Colon (tissue), 2 donors: Measurements from ENCODE around the gene COL18A1.
"Not testable (repeated sequence)": the region's sequence is repeated elsewhere in the genome, so short reads cannot be mapped to it uniquely, and the experiment has no call there.

ENCODE experiments used
- FAIRE-seq: peaks from 2 replicates; lab custom pipeline; 2012; peaks lifted over from hg19 to GRCh38; lab: Jason Lieb, UNC
- donor health status: control.
- donor health status: control.

Gene COL18A1

GRCh38 chr21:45494851-45495680 lies 90.1 kb downstream of the COL18A1 start:
- FAIRE-seq = no peak

- no peak for FAIRE-seq
Measured at GRCh38 chr21:45496151-45496967, 91.4 kb downstream of the COL18A1 start.

GRCh38 chr21:45496968-45497845 lies 92.2 kb downstream of the COL18A1 start:
- FAIRE-seq = no peak

- FAIRE-seq = no peak
Measured at GRCh38 chr21:45497846-45498645, 93.1 kb downstream of the COL18A1 start.

DNA sequence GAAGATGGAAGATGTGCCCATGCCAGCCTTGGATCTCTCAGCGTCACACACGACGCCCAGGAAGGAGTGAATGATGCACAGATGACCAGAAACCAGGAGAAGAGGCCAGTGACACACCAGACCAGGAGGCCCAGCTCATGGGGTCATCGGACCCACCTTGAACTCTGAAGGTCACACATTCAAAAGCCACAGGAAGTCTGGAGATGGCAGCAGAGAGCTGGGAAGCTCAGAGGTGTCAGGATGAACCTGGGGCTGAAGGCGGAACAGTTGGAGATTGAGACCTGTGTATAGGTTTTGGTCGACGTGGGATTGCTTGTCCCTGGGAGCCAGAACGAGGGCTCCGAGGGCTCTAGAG lies 93.7 kb downstream of the COL18A1 start:
- FAIRE-seq = no peak

DNA sequence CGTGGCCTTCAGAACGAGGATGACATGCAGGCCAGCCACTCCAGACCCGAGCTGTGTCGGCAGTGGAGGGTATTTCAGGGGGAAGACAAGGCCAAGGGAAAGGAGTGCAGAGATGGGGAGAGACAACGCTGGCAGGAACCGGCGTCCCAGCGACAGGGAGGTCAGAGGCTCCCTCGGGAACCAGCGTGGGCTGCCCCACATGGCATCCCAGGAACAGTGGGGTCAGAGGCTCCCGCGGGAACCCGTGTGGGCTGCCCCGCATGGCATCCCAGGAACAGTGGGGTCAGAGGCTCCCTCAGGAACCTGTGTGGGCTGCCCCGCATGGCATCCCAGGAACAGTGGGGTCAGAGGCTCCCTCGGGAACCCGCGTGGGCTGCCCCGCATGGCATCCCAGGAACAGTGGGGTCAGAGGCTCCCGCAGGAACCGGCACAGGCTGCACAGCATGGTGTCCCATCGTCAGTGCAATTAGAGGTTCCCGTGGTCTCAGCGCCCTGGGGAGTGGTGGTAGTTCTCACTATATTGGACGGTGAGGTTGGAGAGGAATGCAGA lies 94.3 kb downstream of the COL18A1 start:
- no peak for FAIRE-seq

DNA sequence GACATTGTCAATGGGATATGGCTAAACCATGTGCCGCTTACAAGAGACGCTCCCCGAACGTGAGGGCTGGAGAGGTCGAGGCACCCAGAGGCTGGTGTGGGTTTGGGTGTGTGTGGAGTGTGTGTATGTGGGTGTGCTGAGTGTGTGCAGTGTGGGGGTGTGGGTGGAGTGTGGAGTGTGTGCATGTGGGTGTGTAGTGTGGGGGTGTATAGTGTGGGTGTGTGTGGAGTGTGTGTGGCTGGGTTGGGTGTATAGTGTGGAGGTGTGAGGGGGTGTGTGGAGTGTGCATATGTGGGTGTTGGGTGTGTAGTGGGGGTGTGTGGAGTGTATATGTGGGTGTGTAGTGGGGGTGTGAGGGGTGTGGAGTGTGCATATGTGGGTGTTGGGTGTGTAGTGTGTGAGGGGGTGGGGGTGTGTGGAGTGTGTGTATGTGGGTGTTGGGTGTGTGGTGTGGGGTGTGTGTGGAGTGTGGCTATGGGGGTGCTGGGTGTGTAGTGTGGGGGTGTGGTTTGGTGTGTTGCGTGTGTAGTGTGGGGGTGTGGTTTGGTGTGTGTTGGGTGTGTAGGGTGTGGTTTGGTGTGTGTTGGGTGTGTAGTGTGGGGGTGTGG lies 95.1 kb downstream of the COL18A1 start:
- FAIRE-seq = no peak

DNA sequence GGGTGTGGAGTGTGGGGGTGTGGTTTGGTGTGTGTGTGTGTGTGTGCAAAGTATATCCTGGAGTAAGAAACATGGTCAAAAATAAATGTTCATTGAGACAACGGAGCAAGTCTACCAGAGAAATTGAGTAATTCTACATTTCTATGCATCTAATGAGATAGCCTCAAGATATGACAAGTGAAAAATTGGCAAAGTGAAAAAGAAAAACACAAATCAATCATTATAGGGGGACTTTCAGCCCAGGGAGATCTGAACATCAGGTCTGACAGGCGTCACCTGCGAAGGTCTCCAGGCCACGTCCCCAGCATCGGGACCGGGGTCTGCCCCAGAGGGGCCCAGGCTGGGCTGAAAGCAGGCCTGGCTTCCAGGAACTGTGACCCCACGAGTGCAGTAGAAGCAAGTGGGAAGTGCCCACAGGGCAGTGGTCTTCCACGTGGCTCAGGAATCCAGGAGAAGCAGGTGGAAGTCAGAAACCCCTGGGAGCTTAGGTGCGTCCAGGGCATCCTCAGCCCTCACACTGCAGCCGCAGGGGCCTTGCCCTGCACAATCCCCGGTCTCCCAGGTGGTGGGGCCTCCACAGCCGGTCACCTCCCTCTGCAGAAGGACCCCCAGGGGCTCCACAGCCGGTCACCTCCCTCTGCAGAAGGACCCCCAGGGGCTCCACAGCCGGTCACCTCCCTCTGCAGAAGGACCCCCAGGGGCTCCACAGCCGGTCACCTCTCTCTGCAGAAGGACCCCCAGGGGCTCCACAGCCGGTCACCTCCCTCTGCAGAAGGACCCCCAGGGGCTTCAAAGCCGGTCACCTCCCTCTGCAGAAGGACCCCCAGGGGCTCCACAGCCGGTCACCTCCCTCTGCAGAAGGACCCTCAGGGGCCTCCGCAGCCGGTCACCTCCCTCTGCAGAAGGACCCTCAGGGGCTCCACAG lies 96.4 kb downstream of the COL18A1 start:
- not testable (repeated sequence) for FAIRE-seq

GRCh38 chr21:45502006-45502345 lies 97.0 kb downstream of the COL18A1 start:
- no peak for FAIRE-seq

DNA sequence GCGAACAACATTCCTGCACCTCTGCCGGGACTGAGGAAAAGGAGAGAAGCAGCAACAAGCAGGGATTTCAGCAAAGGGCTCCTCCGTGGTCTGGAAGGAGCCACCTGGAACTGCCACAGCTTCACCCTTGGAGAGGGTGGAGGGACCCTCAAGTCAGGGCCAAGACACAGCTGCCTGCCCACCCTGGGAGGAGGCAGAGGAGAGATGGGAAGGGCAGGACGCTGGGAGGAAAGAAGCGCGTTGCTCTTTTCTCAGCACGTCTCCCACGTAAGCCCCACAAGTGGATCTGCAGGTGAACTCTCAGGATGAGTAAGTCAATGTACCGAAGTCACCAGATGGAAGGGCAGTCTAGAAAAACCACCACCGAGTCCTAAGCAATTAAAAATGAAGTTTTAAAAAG lies 97.6 kb downstream of the COL18A1 start:
- no peak for FAIRE-seq

DNA sequence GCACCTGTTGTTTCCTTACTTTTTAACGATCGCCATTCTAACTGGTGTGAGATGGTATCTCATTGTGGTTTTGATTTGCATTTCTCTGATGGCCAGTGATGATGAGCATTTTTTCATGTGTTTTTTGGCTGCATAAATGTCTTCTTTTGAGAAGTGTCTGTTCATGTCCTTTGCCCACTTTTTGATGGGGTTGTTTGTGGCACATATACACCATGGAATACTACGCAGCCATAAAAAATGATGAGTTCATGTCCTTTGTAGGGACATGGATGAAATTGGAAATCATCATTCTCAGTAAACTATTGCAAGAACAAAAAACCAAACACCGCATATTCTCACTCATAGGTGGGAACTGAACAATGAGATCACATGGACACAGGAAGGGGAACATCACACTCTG lies 98.3 kb downstream of the COL18A1 start:
- FAIRE-seq = not testable (repeated sequence)

GRCh38 chr21:45504021-45504515 lies 99.1 kb downstream of the COL18A1 start:
- no peak for FAIRE-seq

DNA sequence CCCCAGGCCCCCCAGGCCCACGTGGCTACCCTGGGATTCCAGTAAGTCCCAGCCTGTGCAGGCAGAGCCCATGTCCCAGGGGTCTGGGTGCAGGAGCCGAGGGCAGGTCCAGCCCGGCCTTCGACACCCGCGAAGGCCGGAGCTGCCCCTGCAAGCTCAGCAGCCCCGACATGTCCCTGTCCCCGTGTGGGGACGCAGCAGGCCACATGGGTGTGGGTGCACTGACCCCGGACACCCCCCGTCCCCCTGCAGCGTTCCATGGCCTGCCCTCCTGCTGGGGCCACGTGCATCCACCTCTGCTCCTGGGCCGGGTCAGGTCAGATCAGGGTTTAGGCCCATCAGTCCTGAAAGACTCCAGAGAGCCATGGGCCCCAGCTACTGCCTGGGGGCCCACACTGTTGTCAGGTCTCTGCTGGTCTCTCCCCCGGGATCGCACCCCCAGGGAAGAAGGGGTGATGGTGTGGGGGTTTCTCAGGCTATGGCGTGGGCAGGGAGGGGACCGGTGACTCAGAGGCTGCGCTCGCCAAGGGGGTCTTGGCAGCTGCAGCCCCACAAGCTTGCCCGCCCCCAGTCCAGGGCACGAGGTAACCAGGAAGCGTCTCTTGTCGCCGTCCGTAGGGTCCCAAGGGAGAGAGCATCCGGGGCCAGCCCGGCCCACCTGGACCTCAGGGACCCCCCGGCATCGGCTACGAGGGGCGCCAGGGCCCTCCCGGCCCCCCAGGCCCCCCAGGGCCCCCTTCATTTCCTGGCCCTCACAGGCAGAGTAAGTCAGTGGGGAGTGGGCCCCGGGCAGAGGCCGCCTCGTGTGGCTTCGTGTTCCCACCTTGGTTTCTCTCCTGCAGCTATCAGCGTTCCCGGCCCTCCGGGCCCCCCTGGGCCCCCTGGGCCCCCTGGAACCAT lies 99.8 kb downstream of the COL18A1 start:
- no peak for FAIRE-seq

DNA sequence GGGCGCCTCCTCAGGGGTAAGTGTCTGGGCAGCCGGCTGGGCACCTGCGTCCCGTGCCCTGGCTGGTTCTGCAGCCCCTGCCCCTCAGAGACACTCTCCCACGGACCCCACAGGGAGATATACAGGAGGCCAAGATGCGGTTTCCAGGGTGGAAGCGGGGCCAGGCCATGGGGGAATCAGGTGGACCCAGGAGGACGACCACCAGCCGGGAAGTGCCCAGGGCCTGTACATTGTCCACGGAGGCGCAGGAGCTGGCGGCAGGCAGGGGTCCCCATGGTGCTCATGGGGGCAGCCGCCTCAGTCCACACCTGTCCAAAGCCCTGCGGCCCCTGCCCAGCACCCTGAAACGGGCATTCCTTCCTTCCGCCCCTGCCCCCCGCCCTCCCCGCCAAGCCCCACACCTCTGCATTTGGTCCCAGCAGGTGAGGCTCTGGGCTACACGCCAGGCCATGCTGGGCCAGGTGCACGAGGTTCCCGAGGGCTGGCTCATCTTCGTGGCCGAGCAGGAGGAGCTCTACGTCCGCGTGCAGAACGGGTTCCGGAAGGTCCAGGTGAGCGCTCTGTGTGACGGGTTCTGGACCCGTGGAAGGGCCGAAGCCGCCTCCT lies 100.6 kb downstream of the COL18A1 start:
- no peak for FAIRE-seq

GRCh38 chr21:45506241-45506817 lies 101.4 kb downstream of the COL18A1 start:
- FAIRE-seq = no peak

DNA sequence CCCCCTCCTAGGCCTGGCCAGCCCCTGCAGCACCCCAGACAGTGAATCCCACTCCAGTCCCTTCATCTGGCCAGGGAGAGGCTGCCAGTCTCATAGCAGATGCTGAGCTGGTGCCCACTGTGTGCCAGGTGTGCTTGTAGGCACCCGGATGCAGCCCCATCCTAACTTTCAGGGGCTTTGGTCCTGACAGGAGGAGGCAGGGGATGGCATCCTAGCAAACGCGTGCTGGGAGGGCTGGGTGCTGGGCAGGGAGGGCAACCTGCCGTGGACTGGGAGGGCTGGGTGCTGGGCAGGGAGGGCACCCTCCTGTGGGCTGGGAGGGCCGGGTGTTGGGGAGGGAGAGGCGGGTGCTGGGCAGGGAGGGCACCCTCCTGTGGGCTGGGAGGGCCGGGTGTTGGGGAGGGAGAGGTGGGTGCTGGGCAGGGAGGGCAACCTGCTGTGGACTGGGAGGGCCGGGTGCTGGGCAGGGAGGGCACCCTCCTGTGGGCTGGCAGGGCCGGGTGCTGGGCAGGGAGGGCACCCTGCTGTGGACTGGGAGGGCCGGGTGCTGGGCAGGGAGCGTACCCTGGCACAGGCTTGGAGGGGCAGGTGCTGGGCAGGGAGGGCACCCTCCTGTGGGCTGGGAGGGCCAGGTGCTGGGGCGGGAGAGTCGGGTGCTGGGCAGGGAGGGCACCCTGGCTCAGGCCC lies 102.0 kb downstream of the COL18A1 start:
- FAIRE-seq = no peak

- FAIRE-seq = no peak
Measured at GRCh38 chr21:45507523-45507875, 102.5 kb downstream of the COL18A1 start.
